OCI-LY7 (cell line): Measurements from ENCODE around the gene DST. TPM values are rescaled to one million over a fixed set of nuclear protein-coding genes. Genes with fewer than 3 reads are reported as not detected.

Source experiments
- BruUV-seq: library from RNA; stranded (reverse); fragments of 400-500 nt; replicated peaks from 2 replicates; lab custom pipeline; 2021; lab: Mats Ljungman, UMichigan
- CTCF ChIA-PET: fragments of 300-600 bp; sonication (Branson Sonifier 250); formaldehyde crosslinking; loops from one replicate; lab custom pipeline; 2022; ENCODE audit warnings: antibody characterized with exemption; ENCODE audit not compliant: unreplicated experiment; lab: Charles Lee
- POLR2A ChIA-PET: fragments of 300-600 bp; sonication (Branson Sonifier 250); formaldehyde crosslinking; loops from one replicate; lab custom pipeline; 2022; ENCODE audit warnings: antibody characterized with exemption; lab: Charles Lee
- DNase-seq: peaks from one replicate; pipeline ENCODE4 v3.0.0-alpha.2; 2015; ENCODE audit warnings: low spot score
- H2AFZ ChIP-seq: fragments of 200-600 bp; sonication (generic), shearing (Covaris generic); 2 replicates; pipeline ENCODE4 v1.6.1; 2014; ENCODE audit warnings: mild to moderate bottlenecking, antibody characterized with exemption, low read length, moderate library complexity
- H3K27ac ChIP-seq: fragments of 200-600 bp; sonication (generic); 2 replicates; pipeline ENCODE4 v1.5.1; 2014; ENCODE audit warnings: mixed run types, low read depth, mild to moderate bottlenecking, moderate library complexity, low read length, inconsistent platforms; ENCODE audit not compliant: poor library complexity, severe bottlenecking
- H3K36me3 ChIP-seq: fragments of 200-600 bp; sonication (generic); 2 replicates; pipeline ENCODE4 v1.6.1; 2014; ENCODE audit warnings: mild to moderate bottlenecking, antibody characterized with exemption, low read length, moderate library complexity, mixed read lengths; ENCODE audit not compliant: insufficient read depth
- H3K4me1 ChIP-seq: fragments of 200-600 bp; sonication (generic); 2 replicates; pipeline ENCODE4 v1.5.1; 2014; ENCODE audit warnings: mild to moderate bottlenecking, low read length; ENCODE audit not compliant: insufficient read depth, poor library complexity, severe bottlenecking
- H3K4me2 ChIP-seq: fragments of 200-600 bp; sonication (generic); 2 replicates; pipeline ENCODE4 v1.6.1; 2014; ENCODE audit warnings: mild to moderate bottlenecking, low read length
- H3K4me3 ChIP-seq: fragments of 200-600 bp; sonication (generic); 2 replicates; pipeline ENCODE4 v1.5.1; 2014; ENCODE audit warnings: mild to moderate bottlenecking, low read depth, low read length; ENCODE audit not compliant: poor library complexity, severe bottlenecking
- H3K79me2 ChIP-seq: fragments of 200-600 bp; sonication (generic); 2 replicates; pipeline ENCODE4 v1.6.1; 2016; ENCODE audit warnings: low read depth, mild to moderate bottlenecking, low read length, moderate library complexity, mixed read lengths; ENCODE audit not compliant: insufficient read depth
- H3K9me2 ChIP-seq: fragments of 200-600 bp; sonication (generic); 2 replicates; pipeline ENCODE4 v1.6.1; 2016; ENCODE audit warnings: mild to moderate bottlenecking, low read length, mixed read lengths; ENCODE audit not compliant: insufficient read depth
- H3K9me3 ChIP-seq: fragments of 200-600 bp; sonication (generic); 2 replicates; pipeline ENCODE4 v1.6.1; 2014; ENCODE audit warnings: mild to moderate bottlenecking, mixed run types, low read length, mixed read lengths
- H4K20me1 ChIP-seq: fragments of 200-600 bp; sonication (generic); 2 replicates; pipeline ENCODE4 v1.6.1; 2014; ENCODE audit warnings: mild to moderate bottlenecking, antibody characterized with exemption, low read length, moderate library complexity, mixed read lengths; ENCODE audit not compliant: insufficient read depth
- EZH2phosphoT487 ChIP-seq: fragments of 200-600 bp; sonication (generic); IDR thresholded peaks from 2 replicates; pipeline ENCODE4 v1.6.1; 2018; ENCODE audit warnings: low read depth, borderline replicate concordance, mild to moderate bottlenecking, mixed run types, antibody characterized with exemption, low read length, moderate library complexity, mixed read lengths
- intact Hi-C: fragments of 100-400 bp; cut with micrococcal nuclease; formaldehyde crosslinking; loops from one replicate; pipeline ENCODE4 v1.10.0; 2022; ENCODE audit not compliant: unreplicated experiment
- total RNA-seq, 2 experiments: library from RNA; depleted of rRNA in 1 of 2; stranded (reverse); fragments of >200 nt in 1 of 2; shearing (Covaris generic) in 1 of 2; gene quantifications; 2 replicates each; pipeline ENCODE4 v1.2.3, GENCODE V29; 2014 to 2022
- TF ChIP-seq, protein P1 (sequence below): fragments of 200-600 bp; sonication (generic); conservative IDR thresholded peaks from 2 replicates; pipeline ENCODE4 v1.5.1; 2014; ENCODE audit warnings: mild to moderate bottlenecking, antibody characterized with exemption, low read length, moderate library complexity, mixed read lengths

The DST gene
- total RNA-seq, 2 experiments from 2014 or later = 8.4 to 19.4 TPM

DNA sequence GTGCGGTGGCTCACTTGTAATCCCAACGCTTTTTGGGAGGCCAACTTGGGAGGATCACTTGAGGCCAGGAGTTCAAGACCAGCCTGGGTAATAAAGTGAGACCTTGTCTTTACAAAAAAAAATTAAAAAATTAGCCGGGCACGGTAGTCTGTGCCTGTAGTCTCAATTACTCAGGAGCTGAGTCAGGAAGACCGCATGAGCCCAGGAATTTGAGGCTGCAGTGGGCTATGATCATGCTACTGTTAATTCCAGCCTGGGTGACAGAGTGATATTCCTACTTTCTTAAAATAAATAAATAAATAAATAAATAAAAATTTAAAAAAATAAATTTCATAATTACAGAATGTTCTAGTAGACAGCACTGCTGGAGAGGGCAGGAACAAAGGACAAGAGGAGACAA, 62.4 kb downstream of the DST start:
- Histone ChIP-seq H4K20me1 (no peaks in the 10 kb centered on the region), H3K4me1 (no peaks in the 10 kb centered on the region), H3K9me3 (no peaks in the 10 kb centered on the region), H3K27ac (no peak overlapping the region), H3K36me3 (no peaks in the 10 kb centered on the region), H3K79me2 (no peaks in the 10 kb centered on the region), H2AFZ (no peak overlapping the region), H3K4me2 (no peak overlapping the region), H3K4me3 (no peak overlapping the region), H3K9me2 (no peaks in the 10 kb centered on the region)
- no TSS peak for BruUV-seq
- no peak for DNase-seq
- POLR2A ChIA-PET = interaction anchor here (0.7 kb wide), 1 partner anchor 19 kb away, joined by 3 read pairs; no protein-coding TSS in a partner anchor
- intact Hi-C loops = no loop called here
- no peak for TF ChIP-seq EZH2phosphoT487
- TF ChIP-seq, protein P1, sequence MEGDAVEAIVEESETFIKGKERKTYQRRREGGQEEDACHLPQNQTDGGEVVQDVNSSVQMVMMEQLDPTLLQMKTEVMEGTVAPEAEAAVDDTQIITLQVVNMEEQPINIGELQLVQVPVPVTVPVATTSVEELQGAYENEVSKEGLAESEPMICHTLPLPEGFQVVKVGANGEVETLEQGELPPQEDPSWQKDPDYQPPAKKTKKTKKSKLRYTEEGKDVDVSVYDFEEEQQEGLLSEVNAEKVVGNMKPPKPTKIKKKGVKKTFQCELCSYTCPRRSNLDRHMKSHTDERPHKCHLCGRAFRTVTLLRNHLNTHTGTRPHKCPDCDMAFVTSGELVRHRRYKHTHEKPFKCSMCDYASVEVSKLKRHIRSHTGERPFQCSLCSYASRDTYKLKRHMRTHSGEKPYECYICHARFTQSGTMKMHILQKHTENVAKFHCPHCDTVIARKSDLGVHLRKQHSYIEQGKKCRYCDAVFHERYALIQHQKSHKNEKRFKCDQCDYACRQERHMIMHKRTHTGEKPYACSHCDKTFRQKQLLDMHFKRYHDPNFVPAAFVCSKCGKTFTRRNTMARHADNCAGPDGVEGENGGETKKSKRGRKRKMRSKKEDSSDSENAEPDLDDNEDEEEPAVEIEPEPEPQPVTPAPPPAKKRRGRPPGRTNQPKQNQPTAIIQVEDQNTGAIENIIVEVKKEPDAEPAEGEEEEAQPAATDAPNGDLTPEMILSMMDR = no peak
- CTCF ChIA-PET = no interaction called here

DNA sequence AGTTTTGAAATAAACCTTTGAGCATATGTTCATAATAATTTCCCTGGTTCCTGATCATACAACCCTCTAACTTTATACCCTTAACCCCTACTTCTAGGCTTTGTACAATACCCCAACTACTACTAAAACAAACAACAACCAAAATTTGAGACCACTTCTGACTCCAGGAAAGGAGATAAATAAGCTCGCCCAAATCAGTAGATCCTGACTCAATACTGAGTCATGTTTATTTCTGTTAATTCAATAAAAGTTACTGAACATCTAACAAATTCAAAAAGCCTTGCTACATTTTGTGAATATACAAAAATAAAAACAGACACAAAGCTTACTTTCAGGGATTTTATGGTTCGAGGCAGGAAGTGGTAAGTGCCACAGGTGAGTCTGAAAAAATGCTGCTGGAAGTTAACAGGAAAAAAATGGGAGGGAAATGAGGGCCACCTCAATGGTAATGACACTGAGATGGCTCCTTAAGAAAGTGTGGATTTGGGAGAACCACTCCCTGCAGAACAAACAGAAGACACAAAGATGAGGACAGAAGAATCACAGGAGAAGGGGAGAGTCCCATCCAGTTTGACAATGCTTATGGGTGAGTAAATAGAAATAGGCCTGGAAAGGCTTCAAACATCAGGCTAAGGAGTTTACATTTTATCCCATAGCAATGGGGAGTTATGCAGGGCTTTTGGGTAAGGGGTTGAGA, 63.4 kb downstream of the DST start:
- Histone ChIP-seq H4K20me1 (no peaks in the 10 kb centered on the region), H3K4me1 (no peaks in the 10 kb centered on the region), H3K9me2 (no peaks in the 10 kb centered on the region), H3K4me2 (no peak overlapping the region), H3K36me3 (no peaks in the 10 kb centered on the region), H2AFZ (no peak overlapping the region), H3K79me2 (no peaks in the 10 kb centered on the region), H3K27ac (no peak overlapping the region), H3K9me3 (no peaks in the 10 kb centered on the region), H3K4me3 (no peak overlapping the region)
- no peak for DNase-seq
- ChIA-PET CTCF (no interaction called here), POLR2A (interaction anchor here (0.7 kb wide), 1 partner anchor 18 kb away, joined by 3 read pairs; no protein-coding TSS in a partner anchor)
- TF ChIP-seq EZH2phosphoT487 = no peak
- TF ChIP-seq, protein P1 = no peak
- no TSS peak for BruUV-seq
- intact Hi-C loops = no loop called here

DNA sequence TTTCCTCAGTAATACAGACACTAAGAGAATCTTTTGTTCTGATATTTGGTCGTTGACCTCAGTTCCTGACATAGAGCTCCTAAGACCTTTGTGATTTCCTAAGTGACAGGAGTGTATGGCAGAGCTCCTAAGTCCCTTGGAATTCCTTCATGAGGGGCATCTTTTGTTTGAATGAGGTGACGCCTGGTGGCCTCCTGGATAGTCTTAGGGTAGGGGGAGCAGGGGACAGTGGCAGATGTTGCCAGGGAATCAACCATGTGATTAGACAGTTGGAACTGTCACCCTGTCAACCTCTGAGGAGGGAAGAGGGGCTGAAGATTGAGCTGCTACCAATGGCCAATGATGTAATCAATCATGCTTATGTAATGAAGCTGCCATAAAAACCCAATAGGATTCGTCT, 67.0 kb downstream of the DST start:
- no peak for TF ChIP-seq EZH2phosphoT487
- TF ChIP-seq, protein P1 = no peak
- intact Hi-C loops = no loop called here
- H3K9me2 ChIP-seq = no peaks in the 10 kb centered on the region
- POLR2A ChIA-PET = interaction anchor here (1.0 kb wide), 1 partner anchor 21 kb away, joined by 3 read pairs; no protein-coding TSS in a partner anchor
- H3K4me1 ChIP-seq = no peaks in the 10 kb centered on the region
- no peak overlapping the region for H3K27ac ChIP-seq
- H2AFZ ChIP-seq = no peak overlapping the region
- H3K4me2 ChIP-seq = no peak overlapping the region
- H3K4me3 ChIP-seq = no peak overlapping the region
- no peak for DNase-seq
- CTCF ChIA-PET = no interaction called here
- no peaks in the 10 kb centered on the region for H4K20me1 ChIP-seq
- no peaks in the 10 kb centered on the region for H3K79me2 ChIP-seq
- no TSS peak for BruUV-seq
- H3K9me3 ChIP-seq = no peaks in the 10 kb centered on the region
- no peaks in the 10 kb centered on the region for H3K36me3 ChIP-seq
